AG09319 (cell line): ENCODE results near the gene NT5C1A.

Source experiments
- DNase-seq: peaks from one replicate; pipeline ENCODE4 v3.0.0-alpha.2; 2010; ENCODE audit warnings: low read depth; ENCODE audit errors: extremely low read depth
- CTCF ChIP-seq: IDR thresholded peaks from 2 replicates; pipeline ENCODE4 v1.5.1; 2011; ENCODE audit warnings: low read depth, mild to moderate bottlenecking, inconsistent platforms, low read length, moderate library complexity

NT5C1A gene

GRCh38 chr1:39642796-39643195 lies 29.1 kb downstream of the NT5C1A start:
- no peak for TF ChIP-seq CTCF
- DNase-seq: no peak

- TF ChIP-seq CTCF: no peak
- no peak for DNase-seq
Observed at GRCh38 chr1:39640861-39641260, 31.0 kb downstream of the NT5C1A start.

GRCh38 chr1:39639305-39640130 lies 32.4 kb downstream of the NT5C1A start, which contains the start of gene HEYL:
Gene HEYL, minus strand, starts transcription at chr1:39639643. Its CDS starts 18 bp downstream, at chr1:39639625.
- DNase-seq: no peak
- TF ChIP-seq CTCF: no peak; the same call in 1 of the 2 replicates

- TF ChIP-seq CTCF: no peak
- no peak for DNase-seq
Observed at GRCh38 chr1:39638965-39639304, 33.0 kb downstream of the NT5C1A start.

GRCh38 chr1:39637361-39637760 lies 34.5 kb downstream of the NT5C1A start:
- no peak for DNase-seq
- no peak for TF ChIP-seq CTCF

- TF ChIP-seq CTCF: no peak
- no peak for DNase-seq
Observed at GRCh38 chr1:39635871-39636210, 36.1 kb downstream of the NT5C1A start.

GRCh38 chr1:39635205-39635870 lies 36.6 kb downstream of the NT5C1A start:
- TF ChIP-seq CTCF: no peak
- DNase-seq: no peak
